Measurements from ENCODE around the gene VEZF1. TPM values are rescaled to one million over a fixed set of nuclear protein-coding genes. Genes with fewer than 3 reads are reported as not detected.

Gene VEZF1
- total and polyA plus RNA-seq, 2 of the 8 experiments (the other 6 are each of a cell fraction or from before 2014, with no cell fraction given) = 28.9 to 61.9 TPM

DNA sequence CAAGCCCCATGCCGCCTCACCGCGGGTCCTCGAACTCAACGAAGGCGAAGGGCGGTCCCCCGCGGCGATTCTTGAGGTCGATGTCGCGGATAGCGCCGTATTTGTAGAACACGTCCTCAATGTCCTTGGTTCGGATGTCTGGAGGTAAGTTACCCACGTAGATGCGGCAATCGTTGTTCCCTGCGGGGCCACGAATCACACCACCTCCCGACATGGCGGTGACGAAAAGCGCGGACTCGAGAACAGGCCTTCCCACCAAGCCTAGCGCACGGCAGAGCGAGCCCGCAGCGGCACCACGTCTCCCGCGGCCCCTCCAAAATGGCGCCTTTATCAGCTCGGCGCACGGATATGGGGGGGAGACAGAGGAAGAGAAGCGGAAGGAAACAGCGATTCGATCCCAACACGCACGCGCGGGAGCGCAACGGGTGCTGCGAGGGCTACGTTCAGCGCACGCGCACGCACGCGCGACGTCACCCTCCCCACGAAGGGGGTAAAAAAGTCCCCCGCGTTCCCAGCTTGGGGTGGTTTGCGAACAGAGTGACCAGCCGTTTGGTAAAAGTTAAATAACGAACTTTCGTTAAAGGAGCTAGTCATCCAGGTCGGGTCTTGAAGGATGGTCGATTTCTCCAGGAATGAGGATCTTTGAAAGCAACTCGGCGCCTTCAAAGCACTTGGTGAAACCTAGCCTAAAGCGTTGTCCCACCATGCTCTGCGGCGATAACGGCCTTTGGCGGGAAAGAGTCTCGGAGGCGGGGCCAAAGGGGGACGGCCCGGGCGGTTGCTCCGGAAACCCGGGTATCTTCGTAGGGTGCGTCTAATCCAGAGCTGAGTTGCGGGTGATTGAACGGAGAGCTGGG, 19.1 kb upstream of the VEZF1 start, which contains the start of gene SRSF1:
SRSF1 (minus strand) TSS at position 323 of the 857 bp plus-strand sequence; CDS start at position 214, 109 bp downstream.
- Histone ChIP-seq H2BK12ac (ENCODE audit: low read depth, low read length) (peak within 1 kb of the TSS; percentile 96), H3K4me1 (replicated peaks in 1 of 4; ENCODE audit: control insufficient read depth in 3 of 4, insufficient read depth in 4 of 4, low read length in 3 of 4) (peaks cover 0 to 11% (median 5%) of the 10 kb centered on the region in 4 experiments; a peak in 4 of 7 replicates), H2BK120ac (replicated peaks; ENCODE audit: low read depth, low read length) (peak within 1 kb of the TSS; percentile 1), H3K23me2 (ENCODE audit: low read depth, low read length) (peaks cover 12% of the 10 kb centered on the region), H2AK5ac (ENCODE audit: low read depth, low read length) (peak within 1 kb of the TSS; percentile 82), H3K4ac (replicated peaks; ENCODE audit: insufficient read length, low read depth, low read length) (peak within 1 kb of the TSS; percentile 88), H4K5ac (ENCODE audit: insufficient read length, low read depth, low read length) (peak within 1 kb of the TSS; percentile 97), H3K9ac (replicated peaks in 1 of 4; ENCODE audit: extremely low read depth in 1 of 4, low read depth in 3 of 4, low read length in 3 of 4) (peak within 1 kb of the TSS; percentile 94 to 100 (median 100)), H3K79me1 (ENCODE audit: low read depth, low read length) (no peaks in the 10 kb centered on the region; the same call in 1 of the 2 replicates), H3K23ac (ENCODE audit: insufficient read length) (no peak within 1 kb of the TSS), H2BK5ac (ENCODE audit: low read depth, low read length) (peak within 1 kb of the TSS; percentile 99), H3K79me2 (ENCODE audit: control insufficient read depth in 1 of 2, insufficient read depth in 2 of 2, low read length in 2 of 2) (peaks cover 11 to 48% of the 10 kb centered on the region in 2 experiments), H2BK15ac (ENCODE audit: low read length) (peak within 1 kb of the TSS; percentile 90; the same call in 1 of the 2 replicates), H2BK20ac (ENCODE audit: low read length) (no peak within 1 kb of the TSS), H4K20me1 (replicated peaks in 1 of 2; ENCODE audit: control insufficient read depth in 1 of 2, insufficient read depth in 2 of 2, low read length in 2 of 2) (peaks cover 8 to 9% of the 10 kb centered on the region in 2 experiments), H2AFZ (ENCODE audit: low read length) (peak within 1 kb of the TSS; percentile 64; the same call in 1 of the 2 replicates), H3K56ac (replicated peaks; ENCODE audit: insufficient read length, low read depth, low read length) (peak within 1 kb of the TSS; percentile 96), H3K4me2 (ENCODE audit: insufficient read depth in 1 of 2, low read depth in 2 of 2, low read length in 2 of 2) (peak within 1 kb of the TSS; percentile 87 to 94), H4K8ac (ENCODE audit: extremely low read depth, insufficient read depth, low read length) (peak within 1 kb of the TSS; percentile 100), H3K14ac (ENCODE audit: insufficient read length) (peak within 1 kb of the TSS; percentile 33), H3K9me3 (ENCODE audit: insufficient read depth in 2 of 2, low read depth in 1 of 2, low read length in 1 of 2) (no peaks in the 10 kb centered on the region), H3K4me3 (ENCODE audit: extremely low read depth in 1 of 4, insufficient read depth in 2 of 4, low read depth in 3 of 4, low read length in 4 of 4) (peak within 1 kb of the TSS; percentile 87 to 98 (median 94)), H3K36me3 (ENCODE audit: control insufficient read depth in 2 of 4, insufficient read depth in 4 of 4, low read length in 3 of 4) (peaks cover 13 to 39% (median 31%) of the 10 kb centered on the region in 4 experiments), H3K27ac (ENCODE audit: low read depth, low read length) (peak within 1 kb of the TSS; percentile 100), H3K27me3 (replicated peaks in 1 of 4; ENCODE audit: control insufficient read depth in 3 of 4, extremely low read depth in 1 of 4, insufficient read depth in 3 of 4, low read length in 3 of 4) (no peaks in the 10 kb centered on the region), H3K18ac (ENCODE audit: extremely low read depth, low read length) (peak within 1 kb of the TSS; percentile 99), H4K91ac (replicated peaks; ENCODE audit: insufficient read length, low read length) (peak within 1 kb of the TSS; percentile 98)
- POLR2A ChIA-PET (ENCODE audit: partially characterized antibody) = interaction anchor here (0.6 to 28.0 kb wide), 39 partner anchors 11 to 333 kb away, joined by 3 to 672 read pairs (median 5); partner anchors contain the start of genes CUEDC1, DYNLL2, MRPS23 and VEZF1
- 2% methylated on average over 73 of the region's 86 CpGs; no CpG with 5 or more reads in 1 of the 2 experiments for WGBS, 2 experiments (ENCODE audit: extremely low coverage in 1 of 2, insufficient coverage in 1 of 2, insufficient read length in 1 of 2, insufficient replicate concordance in 2 of 2, low coverage in 1 of 2, low lambda C conversion rate in 2 of 2, missing lambda C conversion rate in 1 of 2)
- no peak for FAIRE-seq
- CTCF ChIA-PET (ENCODE audit: partially characterized antibody) = interaction anchor here (0.6 to 1.7 kb wide), 16 partner anchors 10 to 154 kb away, joined by 3 to 6 read pairs (median 3); no protein-coding TSS in a partner anchor
- DNase-seq (ENCODE audit: low read depth in 1 of 2, low spot score in 2 of 2) = peak; percentile 87 to 95
- TF ChIP-seq BACH1 (IDR thresholded peaks at IDR 0.05; ENCODE audit: low read length) (peak; percentile 84), E2F6 (IDR thresholded peaks at IDR 0.05) (peak; percentile 98), TAF1 (IDR thresholded peaks at IDR 0.05; ENCODE audit: low read depth, low read length) (peak; percentile 90), KDM5A (IDR thresholded peaks at IDR 0.05; ENCODE audit: low read length) (0 out of 2 replicates have a peak, but pooled peaks have one; percentile 37), CTBP2 (IDR thresholded peaks at IDR 0.05; ENCODE audit: borderline replicate concordance, insufficient read depth, insufficient read length, low read length) (no peak), BCL11A (IDR thresholded peaks at IDR 0.05; ENCODE audit: low read depth in 2 of 2, low read length in 2 of 2) (no peak), NRF1 (IDR thresholded peaks at IDR 0.05; ENCODE audit: low read depth, low read length) (peak; percentile 79), TEAD4 (IDR thresholded peaks at IDR 0.05; ENCODE audit: low read depth, low read length) (no peak), CHD2 (IDR thresholded peaks at IDR 0.05; ENCODE audit: low read length) (peak; percentile 77), SIN3A (conservative IDR thresholded peaks at IDR 0.05 in 1 of 2, IDR thresholded peaks at IDR 0.05 in 1 of 2; ENCODE audit: low read depth in 1 of 2, low read length in 2 of 2) (peak in 1 of 2 experiments; percentile 22; a peak in 1 of 4 replicates)

Measured in H1 (cell line).